H9 (cell line): ENCODE data around the gene OTOF. TPM values are rescaled to one million over a fixed set of nuclear protein-coding genes. Genes with fewer than 3 reads are reported as not detected.

Experiments used
- DNase-seq: peaks from one replicate; pipeline ENCODE4 v3.0.0-alpha.2; 2017
- H2AFZ ChIP-seq: one replicate; pipeline ENCODE4 v1.6.1; 2013; ENCODE audit warnings: mild to moderate bottlenecking, low read length, control low read depth, moderate library complexity
- H2AK5ac ChIP-seq: 2 replicates; pipeline ENCODE4 v1.6.1; 2013; ENCODE audit warnings: low read length, control low read depth, mixed read lengths; ENCODE audit not compliant: insufficient read length
- H2BK120ac ChIP-seq: one replicate; pipeline ENCODE4 v1.6.1; 2013; ENCODE audit warnings: low read depth, mild to moderate bottlenecking, low read length, control low read depth, inconsistent platforms; ENCODE audit not compliant: poor library complexity, severe bottlenecking
- H2BK12ac ChIP-seq: 2 replicates; pipeline ENCODE4 v1.6.1; 2013; ENCODE audit warnings: low read length, control low read depth, mixed read lengths, low read depth; ENCODE audit not compliant: insufficient read length
- H2BK15ac ChIP-seq: 2 replicates; pipeline ENCODE4 v1.6.1; 2013; ENCODE audit warnings: low read depth, low read length, control low read depth
- H2BK20ac ChIP-seq: one replicate; pipeline ENCODE4 v1.6.1; 2013; ENCODE audit warnings: low read depth, mild to moderate bottlenecking, low read length, control low read depth, inconsistent platforms; ENCODE audit not compliant: poor library complexity, severe bottlenecking
- H2BK5ac ChIP-seq: 2 replicates; pipeline ENCODE4 v1.6.1; 2013; ENCODE audit warnings: low read length, control low read depth, mixed read lengths; ENCODE audit not compliant: insufficient read length
- H3K14ac ChIP-seq: 2 replicates; pipeline ENCODE4 v1.6.1; 2013; ENCODE audit warnings: low read length, control low read depth; ENCODE audit not compliant: insufficient read depth
- H3K18ac ChIP-seq: 2 replicates; pipeline ENCODE4 v1.6.1; 2013; ENCODE audit warnings: low read depth, mild to moderate bottlenecking, mixed read lengths, low read length, control low read depth; ENCODE audit not compliant: insufficient read length
- H3K23ac ChIP-seq: 2 replicates; pipeline ENCODE4 v1.6.1; 2013; ENCODE audit warnings: low read length, control low read depth, mixed read lengths, low read depth; ENCODE audit not compliant: insufficient read length
- H3K23me2 ChIP-seq: 2 replicates; pipeline ENCODE4 v1.6.1; 2013; ENCODE audit warnings: low read depth, mild to moderate bottlenecking, mixed read lengths, low read length, control low read depth; ENCODE audit not compliant: insufficient read length, poor library complexity, severe bottlenecking
- H3K27ac ChIP-seq: 2 replicates; pipeline ENCODE4 v1.5.1; 2013; ENCODE audit warnings: low read length, control low read depth, mixed read lengths, low read depth; ENCODE audit not compliant: insufficient read length
- H3K27me3 ChIP-seq: 2 replicates; pipeline ENCODE4 v1.6.1; 2013; ENCODE audit warnings: low read length, control low read depth, inconsistent platforms; ENCODE audit not compliant: insufficient read depth
- H3K4ac ChIP-seq: 2 replicates; pipeline ENCODE4 v1.6.1; 2013; ENCODE audit warnings: low read depth, mild to moderate bottlenecking, control low read depth, inconsistent platforms, low read length, moderate library complexity
- H3K4me1 ChIP-seq: 2 replicates; pipeline ENCODE4 v1.6.1; 2013; ENCODE audit warnings: low read length, control low read depth, inconsistent platforms; ENCODE audit not compliant: insufficient read depth
- H3K4me2 ChIP-seq: 2 replicates; pipeline ENCODE4 v1.6.1; 2013; ENCODE audit warnings: low read length, control low read depth, mixed read lengths; ENCODE audit not compliant: insufficient read length, insufficient read depth
- H3K56ac ChIP-seq: 2 replicates; pipeline ENCODE4 v1.6.1; 2013; ENCODE audit warnings: low read depth, mild to moderate bottlenecking, mixed read lengths, low read length, control low read depth; ENCODE audit not compliant: insufficient read length
- H3K79me1 ChIP-seq: 2 replicates; pipeline ENCODE4 v1.6.1; 2013; ENCODE audit warnings: low read depth, mild to moderate bottlenecking, moderate library complexity, low read length, control low read depth, inconsistent platforms; ENCODE audit not compliant: insufficient read depth, poor library complexity, severe bottlenecking
- H3K79me2 ChIP-seq: 2 replicates; pipeline ENCODE4 v1.6.1; 2013; ENCODE audit warnings: low read length, control low read depth, inconsistent platforms; ENCODE audit not compliant: insufficient read depth
- H3K9ac ChIP-seq: 2 replicates; pipeline ENCODE4 v1.6.1; 2013; ENCODE audit warnings: low read length, control low read depth, mixed read lengths; ENCODE audit not compliant: insufficient read length; ENCODE audit errors: extremely low read depth
- H3K9me3 ChIP-seq: one replicate; pipeline ENCODE4 v1.6.1; 2013; ENCODE audit warnings: low read depth, low read length, inconsistent platforms; ENCODE audit not compliant: control insufficient read depth
- H3T11ph ChIP-seq: one replicate; pipeline ENCODE4 v1.6.1; 2013; ENCODE audit warnings: mild to moderate bottlenecking, low read length, control low read depth, inconsistent platforms
- H4K20me1 ChIP-seq: one replicate; pipeline ENCODE4 v1.6.1; 2013; ENCODE audit not compliant: control insufficient read depth, insufficient read length, insufficient read depth
- H4K5ac ChIP-seq: 2 replicates; pipeline ENCODE4 v1.6.1; 2013; ENCODE audit warnings: low read depth, mild to moderate bottlenecking, mixed read lengths, low read length, control low read depth; ENCODE audit not compliant: insufficient read length
- H4K8ac ChIP-seq: replicated peaks from 2 replicates; pipeline ENCODE4 v1.6.1; 2013; ENCODE audit warnings: low read length, control low read depth, mixed read lengths, low read depth; ENCODE audit not compliant: insufficient read length
- H4K91ac ChIP-seq: 2 replicates; pipeline ENCODE4 v1.6.1; 2013; ENCODE audit warnings: low read depth, mild to moderate bottlenecking, moderate library complexity, mixed read lengths, low read length, control low read depth; ENCODE audit not compliant: insufficient read length
- H3K27ac Mint-ChIP-seq, 3 experiments: 2 replicates in 2 of 3; 3 replicates in 1 of 3; pipeline ENCODE4 v1.8.0; 2020 to 2021; ENCODE audit warnings: mixed read lengths in 3 of 3, mild to moderate bottlenecking in 1 of 3, moderate library complexity in 1 of 3
- H3K27me3 Mint-ChIP-seq: 2 replicates; pipeline ENCODE4 v1.8.0; 2021; ENCODE audit warnings: low read depth, mild to moderate bottlenecking, moderate library complexity, mixed read lengths
- H3K36me3 Mint-ChIP-seq, 3 experiments: 2 replicates in 2 of 3; 3 replicates in 1 of 3; pipeline ENCODE4 v1.8.0; 2020 to 2021; ENCODE audit warnings: low read depth in 3 of 3, mixed read lengths in 3 of 3; ENCODE audit not compliant: insufficient read depth in 1 of 3
- H3K4me1 Mint-ChIP-seq, 2 experiments: 2 replicates each; pipeline ENCODE4 v1.8.0; 2020; ENCODE audit warnings: mixed read lengths in 2 of 2
- H3K4me3 Mint-ChIP-seq, 2 experiments: 2 replicates in 1 of 2; 3 replicates in 1 of 2; pipeline ENCODE4 v1.8.0; 2020 to 2021; ENCODE audit warnings: mild to moderate bottlenecking in 2 of 2, mixed read lengths in 2 of 2, moderate library complexity in 1 of 2
- H3K9me3 Mint-ChIP-seq, 2 experiments: 2 replicates in 1 of 2; 3 replicates in 1 of 2; pipeline ENCODE4 v1.8.0; 2020; ENCODE audit warnings: mild to moderate bottlenecking in 2 of 2, mixed read lengths in 2 of 2, moderate library complexity in 1 of 2
- CTCF ChIP-seq: fragments of 200-600 bp; sonication (generic); conservative IDR thresholded peaks from 3 replicates; pipeline ENCODE4 v1.8.0; 2021; ENCODE audit warnings: antibody characterized with exemption, mild to moderate bottlenecking
- WGBS: extraction: QIAGEN DNeasy Blood & Tissue Kit; methylation state at CpG from one replicate; pipeline ENCODE4 v1.1.7; 2013; ENCODE audit warnings: missing lambda C conversion rate, low lambda C conversion rate, mixed read lengths; ENCODE audit not compliant: insufficient read length; ENCODE audit errors: extremely low coverage; 5-methylcytosine and 5-hydroxymethylcytosine counted together
- total RNA-seq: library from RNA; stranded (reverse); gene quantifications from 2 replicates; pipeline ENCODE4 v1.2.1, GENCODE V29; 2021

The OTOF gene
- total RNA-seq, 1 experiment from 2014 or later: 0.35 TPM

- H2BK120ac ChIP-seq: no peak overlapping the region
- no peak overlapping the region for H4K5ac ChIP-seq
- Mint-ChIP-seq H3K4me1 (peaks cover 3 to 5% of the 10 kb centered on the region in 2 experiments; a peak in 2 of 4 replicates), H3K36me3 (no peaks in the 10 kb centered on the region), H3K4me3 (no peak overlapping the region), H3K27me3 (peaks cover 18% of the 10 kb centered on the region), H3K9me3 (no peaks in the 10 kb centered on the region), H3K27ac (no peak overlapping the region)
- no peak overlapping the region for H2BK12ac ChIP-seq
- H4K91ac ChIP-seq: no peak overlapping the region
- no peak for DNase-seq
- no peak overlapping the region for H3K9ac ChIP-seq
- no peak overlapping the region for H2BK20ac ChIP-seq
- H3K14ac ChIP-seq: no peak overlapping the region
- H3K23ac ChIP-seq: no peak overlapping the region
- no peak overlapping the region for H3K4ac ChIP-seq
- H2AFZ ChIP-seq: no peak overlapping the region
- H3K4me2 ChIP-seq: no peak overlapping the region
- H3K27ac ChIP-seq: no peak overlapping the region
- no CpG with 5 or more reads among the region's 1 CpG for WGBS
- no peak overlapping the region for H3K18ac ChIP-seq
- H3K4me1 ChIP-seq: no peaks in the 10 kb centered on the region
- H3K27me3 ChIP-seq: no peaks in the 10 kb centered on the region
- H3K56ac ChIP-seq: no peak overlapping the region
- no peaks in the 10 kb centered on the region for H3K23me2 ChIP-seq
- no peak overlapping the region for H4K8ac ChIP-seq
- TF ChIP-seq CTCF: no peak
- H4K20me1 ChIP-seq: no peaks in the 10 kb centered on the region
- no peaks in the 10 kb centered on the region for H3K9me3 ChIP-seq
- no peak overlapping the region for H2BK5ac ChIP-seq
- H2AK5ac ChIP-seq: no peak overlapping the region
- no peak overlapping the region for H3T11ph ChIP-seq
- no peak overlapping the region for H2BK15ac ChIP-seq
- H3K79me1 ChIP-seq: no peaks in the 10 kb centered on the region
- H3K79me2 ChIP-seq: no peaks in the 10 kb centered on the region
Measured at GRCh38 chr2:26520148-26520449, 42.2 kb upstream of the OTOF start.
